Stimulated activated CD4-positive, alpha-beta T cell treated with anti-CD3 and anti-CD28 coated beads, Interleukin-4, amount 100 ng/mL, for 24 hours (primary cell): Measurements from ENCODE around the gene ZFP92.

Source experiments
- DNase-seq: peaks from one replicate; pipeline ENCODE4 v3.0.0-alpha.2; 2020

The ZFP92 gene

GRCh38 chrX:153409414-153410101 is 1.7 kb upstream of the ZFP92 start:
- DNase-seq, result no peak

- no peak for DNase-seq
Measured at GRCh38 chrX:153410373-153410772, 899 bp upstream of the ZFP92 start.

DNA sequence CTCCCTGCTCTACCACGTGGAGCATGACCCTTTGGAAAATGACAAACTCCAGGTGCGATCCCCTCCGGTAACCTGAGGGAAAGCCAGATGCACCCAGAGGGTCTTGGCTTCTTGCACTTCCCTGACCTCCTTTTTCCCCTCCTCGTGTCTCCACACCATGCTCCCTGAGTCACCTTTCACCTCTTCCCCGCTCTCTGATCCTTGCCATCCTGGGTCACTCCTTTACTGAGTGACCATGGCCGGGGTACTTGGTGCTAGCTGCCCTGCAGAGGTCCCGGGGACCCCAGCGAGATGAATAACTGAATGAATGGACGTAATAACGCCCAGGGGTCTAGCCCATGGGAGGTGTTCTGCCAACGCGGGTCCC is 401 bp upstream of the ZFP92 start:
- no peak for DNase-seq

DNA sequence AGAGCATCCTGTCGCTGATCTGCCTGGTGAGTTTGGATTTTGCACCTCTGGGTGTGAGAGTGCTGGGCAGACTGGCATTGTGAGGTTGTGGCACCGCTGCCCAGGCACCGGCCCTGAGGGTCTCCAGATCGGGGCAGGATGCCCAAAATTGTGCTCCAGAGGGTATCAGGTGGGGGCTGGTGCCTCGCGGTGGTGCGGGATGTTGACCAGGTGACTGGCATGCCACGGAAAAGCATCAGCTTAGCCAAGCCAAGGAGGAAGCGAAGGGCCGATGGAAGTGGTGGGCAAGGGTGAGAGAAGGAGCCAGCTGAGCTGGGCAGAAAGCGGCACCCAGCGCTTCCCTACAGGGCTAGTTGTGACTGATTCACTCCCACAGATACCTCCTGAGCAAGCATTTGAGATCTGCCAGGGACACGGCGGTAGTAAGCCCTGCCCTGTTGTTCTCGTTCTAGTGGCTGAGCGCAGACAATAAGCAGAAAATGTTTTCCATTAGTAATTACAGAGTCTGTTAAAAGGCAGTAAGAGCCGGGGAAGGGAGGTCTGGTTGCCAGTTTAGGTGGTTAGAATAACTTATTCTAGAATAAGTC is 809 bp downstream of the ZFP92 start:
- DNase-seq, result no peak

GRCh38 chrX:153412746-153413720 is 1.8 kb downstream of the ZFP92 start:
- no peak for DNase-seq

- no peak for DNase-seq
Measured at GRCh38 chrX:153413731-153414130, 2.5 kb downstream of the ZFP92 start.

- DNase-seq, result no peak
Measured at GRCh38 chrX:153414856-153415510, 3.7 kb downstream of the ZFP92 start.

DNA sequence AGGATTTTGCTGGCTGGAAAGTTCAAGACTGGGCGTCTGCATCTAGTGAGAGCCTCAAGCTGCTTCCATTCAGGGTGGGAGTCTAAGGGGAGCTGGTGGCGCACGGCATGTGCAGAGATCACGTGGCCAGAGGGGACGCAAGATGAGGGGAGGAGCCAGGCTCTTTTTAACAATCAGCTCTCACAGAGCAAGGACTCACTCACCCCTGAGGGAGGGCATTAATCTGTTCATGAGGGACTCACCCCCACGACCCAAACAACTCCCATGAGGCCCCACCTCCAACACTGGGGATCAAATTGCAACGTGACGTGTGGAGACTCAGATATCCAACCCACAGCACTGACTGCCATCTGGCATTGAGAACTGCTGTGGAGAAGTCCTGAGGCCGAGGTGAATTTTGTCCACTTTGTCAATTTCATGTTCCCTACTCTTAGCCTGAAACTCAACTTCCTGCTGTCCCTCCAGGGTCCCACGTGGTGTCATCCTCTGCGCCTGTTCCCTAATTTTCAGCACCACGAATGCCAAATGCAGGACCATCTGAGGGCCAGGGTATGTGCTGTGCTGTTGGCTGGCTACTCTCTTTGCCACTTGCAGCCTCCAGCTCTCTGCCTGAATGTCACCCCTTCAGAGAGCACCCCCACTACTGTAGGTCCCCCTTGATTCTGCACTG is 5.6 kb downstream of the ZFP92 start:
- DNase-seq, result no peak

- no peak for DNase-seq
Measured at GRCh38 chrX:153417637-153418036, 6.4 kb downstream of the ZFP92 start.

- no peak for DNase-seq
Measured at GRCh38 chrX:153420851-153421599, 9.8 kb downstream of the ZFP92 start.

GRCh38 chrX:153421856-153422255 is 10.6 kb downstream of the ZFP92 start:
- DNase-seq, result no peak

DNA sequence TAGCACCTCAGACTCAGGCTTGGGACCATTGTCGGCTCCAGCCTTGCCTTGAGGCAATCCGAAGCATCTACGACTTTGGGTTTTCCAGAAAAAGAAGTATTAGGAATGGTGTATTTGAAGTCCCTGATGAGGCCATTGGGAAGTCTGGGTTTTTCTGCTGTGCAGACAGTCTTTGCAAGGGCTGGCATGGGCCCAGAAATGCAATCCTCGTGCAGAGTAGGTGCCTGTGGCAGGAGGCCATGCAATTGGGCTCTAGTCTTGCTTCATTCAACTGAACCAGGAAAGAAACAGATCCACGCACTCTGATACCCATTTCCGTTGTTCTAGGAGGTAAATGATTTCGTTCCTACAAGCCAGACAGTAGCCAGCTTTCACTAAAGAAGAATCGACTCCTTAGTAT is 12.4 kb downstream of the ZFP92 start:
- DNase-seq, result no peak

GRCh38 chrX:153426204-153426603 is 14.9 kb downstream of the ZFP92 start:
- no peak for DNase-seq

DNA sequence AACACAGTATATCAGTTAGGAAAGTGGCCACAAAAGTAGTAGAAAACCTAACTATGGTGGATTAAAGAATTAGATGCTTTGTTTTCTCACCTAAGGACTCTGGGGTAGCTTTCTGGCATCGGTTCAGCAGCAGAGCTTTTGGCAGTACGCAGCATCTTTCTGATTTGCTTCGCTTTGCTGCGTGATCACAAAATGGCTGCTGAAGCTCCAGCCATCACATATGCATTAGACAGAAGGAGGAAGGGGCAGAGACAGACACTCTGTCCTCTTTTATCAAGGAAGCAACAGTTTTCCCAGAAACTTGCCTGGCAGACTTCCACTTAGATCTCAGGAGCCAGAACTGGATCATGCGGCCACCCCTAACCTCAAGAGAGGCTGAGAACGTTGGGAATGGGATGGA is 19.5 kb downstream of the ZFP92 start:
- DNase-seq, result no peak

GRCh38 chrX:153433161-153433680 is 21.9 kb downstream of the ZFP92 start:
- DNase-seq, result no peak

DNA sequence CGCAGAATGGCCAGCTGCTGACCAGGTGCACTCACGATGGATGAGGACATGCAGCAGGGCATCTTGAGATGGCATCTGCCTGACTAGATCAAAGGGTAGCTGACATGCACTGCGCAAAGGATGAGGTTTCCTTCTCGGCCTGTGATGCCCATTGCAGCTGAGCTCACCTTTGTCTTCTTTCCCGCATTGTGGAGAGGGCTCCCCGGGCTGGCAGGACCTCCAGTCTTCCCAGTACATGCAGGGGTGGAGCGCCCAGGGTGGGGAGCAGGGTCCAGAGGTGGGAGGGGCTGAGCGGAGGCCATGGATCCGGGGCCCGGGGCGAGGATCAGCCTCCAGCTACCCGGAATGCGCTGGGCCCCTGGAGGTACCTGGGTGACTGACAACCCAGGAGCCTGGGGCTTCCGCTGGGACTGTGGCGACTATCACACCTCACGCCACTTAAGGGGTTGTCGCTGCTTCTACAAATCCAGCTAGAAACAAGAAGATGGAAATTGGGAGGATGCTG is 22.6 kb downstream of the ZFP92 start:
- no peak for DNase-seq

DNA sequence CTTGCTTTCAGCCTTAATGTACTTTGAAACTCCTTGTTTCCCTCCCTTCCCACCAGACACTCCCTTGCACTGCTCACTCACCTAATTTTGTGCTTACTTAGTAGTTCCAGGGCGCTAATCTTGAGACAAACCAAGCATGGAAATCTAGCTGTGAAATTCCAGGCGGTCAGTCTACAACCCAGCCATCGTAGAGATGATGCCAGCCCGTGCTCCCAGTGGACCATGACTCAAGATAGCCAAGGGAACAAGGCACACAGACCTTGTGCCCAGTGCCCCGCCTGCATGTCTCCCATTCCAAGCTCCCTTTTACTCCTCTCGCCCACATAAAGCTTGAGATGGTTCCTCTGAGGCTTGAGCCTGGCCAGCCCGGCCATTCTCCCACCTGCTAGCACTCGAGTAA is 23.5 kb downstream of the ZFP92 start:
- no peak for DNase-seq

- no peak for DNase-seq
Measured at GRCh38 chrX:153435845-153436244, 24.6 kb downstream of the ZFP92 start.

DNA sequence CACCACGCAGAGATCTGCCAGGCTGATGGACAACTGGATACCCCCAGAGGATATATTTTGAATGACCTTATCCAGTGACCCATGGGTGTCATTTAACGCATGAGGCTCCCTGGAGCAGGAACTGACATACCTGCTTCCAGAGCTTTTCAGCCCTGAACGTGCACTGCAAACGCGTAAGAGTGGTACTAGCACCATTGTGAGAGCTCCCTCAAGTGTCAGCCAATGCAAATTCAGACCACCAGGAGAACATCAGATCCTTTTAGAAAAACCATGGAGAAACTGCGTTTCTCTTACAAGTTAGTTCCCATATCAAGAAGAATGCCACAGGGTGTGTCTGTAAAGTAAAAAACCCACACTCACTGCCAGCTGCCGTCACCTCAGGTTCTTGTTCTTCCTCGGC is 27.3 kb downstream of the ZFP92 start:
- DNase-seq, result no peak

DNA sequence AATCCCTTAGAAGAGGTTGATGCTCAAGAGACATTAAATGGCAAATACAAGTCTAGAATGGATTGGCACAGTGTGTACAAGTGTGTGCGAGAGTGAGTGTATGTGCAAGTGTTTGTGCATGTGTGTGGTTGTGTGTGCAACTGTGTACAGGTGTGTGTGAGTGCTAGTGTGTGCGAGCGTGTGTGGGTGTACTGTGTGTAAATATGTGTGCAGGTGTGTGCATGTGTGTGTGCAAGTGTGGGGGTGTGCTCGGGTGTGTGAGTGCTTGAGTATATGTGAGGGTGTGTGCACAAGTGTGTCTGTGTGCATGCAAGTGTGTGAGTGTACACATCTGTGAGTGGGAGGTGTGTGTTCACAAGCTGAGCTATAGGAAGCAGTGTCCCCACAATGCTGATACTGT is 28.7 kb downstream of the ZFP92 start:
- DNase-seq, result no peak

DNA sequence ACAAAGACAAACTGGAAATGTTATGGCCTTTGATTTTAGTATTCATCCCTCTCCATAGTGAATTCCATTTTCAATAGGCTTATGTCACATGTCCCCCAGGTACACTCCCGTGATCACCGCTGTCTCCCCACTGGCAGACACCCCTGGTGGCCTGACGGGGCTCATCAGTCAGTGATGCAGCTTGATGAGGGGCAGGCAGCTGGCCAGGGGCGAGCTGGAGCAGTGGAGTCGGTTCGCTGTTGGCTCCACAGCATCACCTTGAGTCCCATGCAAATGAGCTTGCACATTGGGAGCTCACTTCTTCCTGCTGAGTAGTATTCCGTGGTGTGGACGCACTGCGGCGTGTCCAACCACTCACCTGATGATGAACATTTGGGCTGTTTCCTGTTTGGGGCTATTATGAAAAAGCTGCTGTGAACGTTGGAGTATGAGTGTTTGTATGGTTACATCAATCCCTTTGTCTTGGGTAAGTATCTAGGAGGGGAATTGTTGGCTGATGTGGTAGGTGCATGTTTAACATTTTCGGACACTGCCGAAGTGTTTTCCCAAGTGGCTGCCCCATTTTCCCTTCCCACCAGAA is 29.4 kb downstream of the ZFP92 start:
- no peak for DNase-seq
